HepG2 (cell line): Measurements from ENCODE around the gene SLC26A3. TPM values are rescaled to one million over a fixed set of nuclear protein-coding genes. Genes with fewer than 3 reads are reported as not detected.

Source experiments
- ATAC-seq: fragments of 200-7000 bp; cut with Tn5 transposase; 3 replicates; pipeline ENCODE4 v1.9.1; 2020; ENCODE audit warnings: mild to moderate bottlenecking, moderate library complexity
- BruUV-seq: library from RNA; stranded (reverse); fragments of 400-500 nt; replicated peaks from 2 replicates; lab custom pipeline; 2021; lab: Mats Ljungman, UMichigan
- CTCF ChIA-PET: fragments of 300-600 bp; formaldehyde crosslinking; extraction: SDS; loops from one replicate; lab custom pipeline; 2021; ENCODE audit warnings: low total read pairs, inconsistent platforms, low intra/inter-chr PET ratio; lab: Yijun Ruan, JAX
- POLR2A ChIA-PET: fragments of 350-600 bp; sonication (Branson Sonifier 250); formaldehyde crosslinking; loops from one replicate; lab custom pipeline; 2020; ENCODE audit warnings: antibody characterized with exemption, inconsistent platforms; lab: Yijun Ruan, JAX
- DNase-seq: peaks from one replicate; pipeline ENCODE4 v3.0.0-alpha.2; 2015; ENCODE audit warnings: low spot score
- FAIRE-seq: peaks from 3 replicates; lab custom pipeline; 2011; peaks lifted over from hg19 to GRCh38; lab: Jason Lieb, UNC
- H2AFZ ChIP-seq: one replicate; pipeline ENCODE4 v1.6.1; 2011; ENCODE audit warnings: low read length, inconsistent platforms
- H3K27ac ChIP-seq: fragments of 300-600 bp; 3 replicates; pipeline ENCODE4 v1.8.0; 2011; ENCODE audit warnings: mixed run types, mild to moderate bottlenecking, mixed read lengths, low read length, inconsistent platforms; ENCODE audit not compliant: insufficient read depth; ENCODE audit errors: extremely low read length
- H3K27me3 ChIP-seq, 2 experiments: fragments of 200-600 bp in 1 of 2; 2 replicates in 1 of 2; 3 replicates in 1 of 2; pipeline versions ENCODE4 v1.6.0 to v1.8.0; 2011; ENCODE audit warnings: low read length in 2 of 2, mild to moderate bottlenecking in 2 of 2, moderate library complexity in 2 of 2, inconsistent platforms in 1 of 2; ENCODE audit not compliant: insufficient read depth in 2 of 2, control insufficient read depth in 1 of 2
- H3K36me3 ChIP-seq, 2 experiments: fragments of 200-600 bp in 1 of 2; replicated peaks in 1 of 2; 2 replicates in 1 of 2; 3 replicates in 1 of 2; pipeline versions ENCODE4 v1.5.1 to v1.8.0; 2011; ENCODE audit warnings: low read length in 2 of 2, inconsistent platforms in 1 of 2; ENCODE audit not compliant: insufficient read depth in 2 of 2, control insufficient read depth in 1 of 2
- H3K4me1 ChIP-seq: 2 replicates; pipeline ENCODE4 v1.5.1; 2012; ENCODE audit warnings: low read length, inconsistent platforms; ENCODE audit not compliant: insufficient read depth
- H3K4me2 ChIP-seq: 2 replicates; pipeline ENCODE4 v1.6.0; 2011; ENCODE audit warnings: low read depth, low read length, inconsistent platforms
- H3K4me3 ChIP-seq, 3 experiments: fragments of 200-600 bp in 1 of 3; sonication (generic), shearing (Covaris generic) in 1 of 3; replicated peaks in 1 of 3; 2 replicates each; pipeline ENCODE4 v1.5.1; 2011 to 2016; ENCODE audit warnings: low read length in 3 of 3, inconsistent platforms in 2 of 3, low read depth in 2 of 3, mild to moderate bottlenecking in 2 of 3, control low read depth in 1 of 3, mixed read lengths in 1 of 3; ENCODE audit not compliant: insufficient read depth in 1 of 3
- H3K79me2 ChIP-seq: one replicate; pipeline ENCODE4 v1.6.1; 2011; ENCODE audit warnings: low read length, inconsistent platforms; ENCODE audit not compliant: insufficient read depth
- H3K9ac ChIP-seq: 2 replicates; pipeline ENCODE4 v1.6.0; 2011; ENCODE audit warnings: mild to moderate bottlenecking, low read depth, low read length, inconsistent platforms; ENCODE audit not compliant: insufficient read depth
- H3K9me3 ChIP-seq: 2 replicates; pipeline ENCODE4 v1.5.1; 2012; ENCODE audit warnings: mild to moderate bottlenecking, low read length
- H4K20me1 ChIP-seq: 2 replicates; pipeline ENCODE4 v1.6.0; 2011; ENCODE audit warnings: inconsistent platforms, mild to moderate bottlenecking, low read length, moderate library complexity; ENCODE audit not compliant: insufficient read depth
- JARID2 ChIP-seq: sonication (generic); formaldehyde crosslinking; IDR thresholded peaks from 2 replicates; pipeline ENCODE4 v1.8.1; 2023; ENCODE audit warnings: missing genetic modification reagents, inconsistent platforms; ENCODE audit not compliant: insufficient replicate concordance
- PHF21A ChIP-seq: sonication (generic); formaldehyde crosslinking; IDR thresholded peaks from 2 replicates; pipeline ENCODE4 v1.5.0; 2020; ENCODE audit warnings: mild to moderate bottlenecking, missing genetic modification reagents
- RBM22 ChIP-seq: fragments of 200-400 bp; formaldehyde crosslinking; optimal IDR thresholded peaks from 2 replicates; pipeline ENCODE3; 2017; ENCODE audit warnings: mild to moderate bottlenecking, low read length, moderate library complexity
- WGBS: methylation state at CpG from one replicate; pipeline ENCODE4 v1.1.6; 2017; ENCODE audit warnings: low lambda C conversion rate; 5-methylcytosine and 5-hydroxymethylcytosine counted together
- in situ Hi-C: cut with HindIII; loops from 2 replicates; pipeline ENCODE4 v1.10.0; 2017; ENCODE audit warnings: low pct_unique_long_range_greater_than_20kb; ENCODE audit not compliant: extremely low pct_ligation_motif_present
- intact Hi-C: fragments of 100-400 bp; cut with micrococcal nuclease; formaldehyde crosslinking; loops from one replicate; pipeline ENCODE4 v1.10.0; 2022; ENCODE audit not compliant: unreplicated experiment
- polyA plus RNA-seq, 8 experiments: library from polyadenylated mRNA; depleted of rRNA in 3 of 8; stranded (reverse) in 7 of 8; unstranded in 1 of 8; fragments of >200 nt; fragmentation: Illumina TruSeq in 4 of 8; extraction: Trizol in 4 of 8; gene quantifications; 2 replicates each; pipeline versions ENCODE4 v1.2.1 to v1.2.3, GENCODE V29; 2011 to 2016; ENCODE audit warnings: low read depth in 4 of 8, missing spikeins in 1 of 8, mixed read lengths in 1 of 8; ENCODE audit not compliant: insufficient read depth in 1 of 8
- total RNA-seq, 5 experiments: library from RNA; depleted of rRNA; stranded (reverse); fragments of >200 nt; fragmentation: Illumina TruSeq; extraction: Trizol; gene quantifications; 2 replicates each; pipeline ENCODE4 v1.2.3, GENCODE V29; 2016; ENCODE audit warnings: low read depth in 1 of 5
- TF ChIP-seq, protein P1 (sequence below): sonication (generic); formaldehyde crosslinking; IDR thresholded peaks from 2 replicates; pipeline ENCODE4 v1.5.0; 2020; ENCODE audit warnings: mild to moderate bottlenecking, missing genetic modification reagents, borderline replicate concordance

SLC26A3 gene
- total and polyA plus RNA-seq, 2 of the 13 experiments (the other 11 are each of a cell fraction or from before 2014, with no cell fraction given): 0.11 to 0.30 TPM

DNA sequence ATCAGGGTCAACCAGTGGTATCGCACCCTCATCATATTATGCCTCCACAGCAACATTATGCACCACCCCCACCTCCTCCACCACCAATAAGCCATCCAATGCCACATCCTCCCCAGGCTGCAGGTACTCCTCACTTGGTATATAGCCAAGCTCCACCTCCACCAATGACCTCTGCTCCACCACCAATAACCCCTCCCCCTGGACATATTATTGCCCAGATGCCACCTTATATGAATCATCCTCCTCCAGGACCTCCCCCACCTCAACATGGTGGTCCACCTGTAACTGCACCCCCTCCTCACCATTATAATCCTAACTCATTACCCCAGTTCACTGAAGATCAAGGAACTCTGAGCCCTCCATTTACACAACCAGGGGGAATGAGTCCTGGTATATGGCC, 44.4 kb downstream of the SLC26A3 start:
- H3K9ac ChIP-seq: no peak overlapping the region
- H3K4me1 ChIP-seq: no peaks in the 10 kb centered on the region
- POLR2A ChIA-PET: interaction anchor here (1.2 kb wide), 1 partner anchor 15 kb away, joined by 3 read pairs; no protein-coding TSS in a partner anchor
- WGBS: 94% methylated on average over 1 of the region's 1 CpG
- no peak overlapping the region for H3K4me2 ChIP-seq
- no peak overlapping the region for H3K4me3 ChIP-seq
- H3K27me3 ChIP-seq: no peaks in the 10 kb centered on the region
- peak; percentile 72 for TF ChIP-seq RBM22
- TF ChIP-seq, protein P1, sequence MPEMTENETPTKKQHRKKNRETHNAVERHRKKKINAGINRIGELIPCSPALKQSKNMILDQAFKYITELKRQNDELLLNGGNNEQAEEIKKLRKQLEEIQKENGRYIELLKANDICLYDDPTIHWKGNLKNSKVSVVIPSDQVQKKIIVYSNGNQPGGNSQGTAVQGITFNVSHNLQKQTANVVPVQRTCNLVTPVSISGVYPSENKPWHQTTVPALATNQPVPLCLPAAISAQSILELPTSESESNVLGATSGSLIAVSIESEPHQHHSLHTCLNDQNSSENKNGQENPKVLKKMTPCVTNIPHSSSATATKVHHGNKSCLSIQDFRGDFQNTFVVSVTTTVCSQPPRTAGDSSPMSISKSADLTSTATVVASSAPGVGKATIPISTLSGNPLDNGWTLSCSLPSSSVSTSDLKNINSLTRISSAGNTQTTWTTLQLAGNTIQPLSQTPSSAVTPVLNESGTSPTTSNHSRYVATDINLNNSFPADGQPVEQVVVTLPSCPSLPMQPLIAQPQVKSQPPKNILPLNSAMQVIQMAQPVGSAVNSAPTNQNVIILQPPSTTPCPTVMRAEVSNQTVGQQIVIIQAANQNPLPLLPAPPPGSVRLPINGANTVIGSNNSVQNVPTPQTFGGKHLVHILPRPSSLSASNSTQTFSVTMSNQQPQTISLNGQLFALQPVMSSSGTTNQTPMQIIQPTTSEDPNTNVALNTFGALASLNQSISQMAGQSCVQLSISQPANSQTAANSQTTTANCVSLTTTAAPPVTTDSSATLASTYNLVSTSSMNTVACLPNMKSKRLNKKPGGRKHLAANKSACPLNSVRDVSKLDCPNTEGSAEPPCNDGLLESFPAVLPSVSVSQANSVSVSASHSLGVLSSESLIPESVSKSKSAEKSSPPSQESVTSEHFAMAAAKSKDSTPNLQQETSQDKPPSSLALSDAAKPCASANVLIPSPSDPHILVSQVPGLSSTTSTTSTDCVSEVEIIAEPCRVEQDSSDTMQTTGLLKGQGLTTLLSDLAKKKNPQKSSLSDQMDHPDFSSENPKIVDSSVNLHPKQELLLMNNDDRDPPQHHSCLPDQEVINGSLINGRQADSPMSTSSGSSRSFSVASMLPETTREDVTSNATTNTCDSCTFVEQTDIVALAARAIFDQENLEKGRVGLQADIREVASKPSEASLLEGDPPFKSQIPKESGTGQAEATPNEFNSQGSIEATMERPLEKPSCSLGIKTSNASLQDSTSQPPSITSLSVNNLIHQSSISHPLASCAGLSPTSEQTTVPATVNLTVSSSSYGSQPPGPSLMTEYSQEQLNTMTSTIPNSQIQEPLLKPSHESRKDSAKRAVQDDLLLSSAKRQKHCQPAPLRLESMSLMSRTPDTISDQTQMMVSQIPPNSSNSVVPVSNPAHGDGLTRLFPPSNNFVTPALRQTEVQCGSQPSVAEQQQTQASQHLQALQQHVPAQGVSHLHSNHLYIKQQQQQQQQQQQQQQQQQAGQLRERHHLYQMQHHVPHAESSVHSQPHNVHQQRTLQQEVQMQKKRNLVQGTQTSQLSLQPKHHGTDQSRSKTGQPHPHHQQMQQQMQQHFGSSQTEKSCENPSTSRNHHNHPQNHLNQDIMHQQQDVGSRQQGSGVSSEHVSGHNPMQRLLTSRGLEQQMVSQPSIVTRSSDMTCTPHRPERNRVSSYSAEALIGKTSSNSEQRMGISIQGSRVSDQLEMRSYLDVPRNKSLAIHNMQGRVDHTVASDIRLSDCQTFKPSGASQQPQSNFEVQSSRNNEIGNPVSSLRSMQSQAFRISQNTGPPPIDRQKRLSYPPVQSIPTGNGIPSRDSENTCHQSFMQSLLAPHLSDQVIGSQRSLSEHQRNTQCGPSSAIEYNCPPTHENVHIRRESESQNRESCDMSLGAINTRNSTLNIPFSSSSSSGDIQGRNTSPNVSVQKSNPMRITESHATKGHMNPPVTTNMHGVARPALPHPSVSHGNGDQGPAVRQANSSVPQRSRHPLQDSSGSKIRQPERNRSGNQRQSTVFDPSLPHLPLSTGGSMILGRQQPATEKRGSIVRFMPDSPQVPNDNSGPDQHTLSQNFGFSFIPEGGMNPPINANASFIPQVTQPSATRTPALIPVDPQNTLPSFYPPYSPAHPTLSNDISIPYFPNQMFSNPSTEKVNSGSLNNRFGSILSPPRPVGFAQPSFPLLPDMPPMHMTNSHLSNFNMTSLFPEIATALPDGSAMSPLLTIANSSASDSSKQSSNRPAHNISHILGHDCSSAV (CRISPR knock-in tag): no peak
- no peak for TF ChIP-seq JARID2 (CRISPR knock-in tag)
- TF ChIP-seq PHF21A (CRISPR knock-in tag): no peak
- H2AFZ ChIP-seq: no peak overlapping the region
- no peak overlapping the region for H3K27ac ChIP-seq
- BruUV-seq: no TSS peak
- no peak for DNase-seq
- no peak for ATAC-seq
- no peaks in the 10 kb centered on the region for H3K9me3 ChIP-seq
- intact Hi-C loops (no loop called here), in situ Hi-C loops (no loop called here)
- CTCF ChIA-PET: no interaction called here
- H4K20me1 ChIP-seq: no peaks in the 10 kb centered on the region
- no peaks in the 10 kb centered on the region for H3K79me2 ChIP-seq
- H3K36me3 ChIP-seq: peaks cover 8 to 53% of the 10 kb centered on the region in 2 experiments
- FAIRE-seq: no peak
